Measurements from ENCODE around the gene PLA2G2C. TPM values are rescaled to one million over a fixed set of nuclear protein-coding genes. Genes with fewer than 3 reads are reported as not detected.

Gene PLA2G2C
- total and polyA plus RNA-seq, 7 donors, result 0.09 to 5.5 (median 1.4) TPM; not detected in 2

GRCh38 chr1:20169932-20170331 is 16.4 kb downstream of the PLA2G2C start:
- no peaks in the 10 kb centered on the region for H3K9me3 ChIP-seq
- TF ChIP-seq POLR2AphosphoS5 (IDR thresholded peaks at IDR 0.05) (no peak), POLR2A (IDR thresholded peaks at IDR 0.05) (no peak)
- DNase-seq, result no peak
- 92 to 94% methylated on average over 5 of the region's 5 CpGs for WGBS, 2 donors
- intact Hi-C loops (cut with DNase I), result no loop called here
- no peak overlapping the region for H3K27ac ChIP-seq
- H3K4me1 ChIP-seq, result peaks cover 0 to 47% (median 25%) of the 10 kb centered on the region in 4 donors
- H3K27me3 ChIP-seq, result no peaks in the 10 kb centered on the region
- H3K4me3 ChIP-seq, result no peak overlapping the region
- H3K36me3 ChIP-seq, result peaks cover 0 to 7% (median 0%) of the 10 kb centered on the region in 4 donors

GRCh38 chr1:20168564-20169491 is 17.5 kb downstream of the PLA2G2C start:
- Histone ChIP-seq H3K27me3 (no peaks in the 10 kb centered on the region), H3K4me1 (peaks cover 0 to 47% (median 29%) of the 10 kb centered on the region in 4 donors), H3K4me3 (no peak overlapping the region), H3K36me3 (peaks cover 0 to 7% (median 0%) of the 10 kb centered on the region in 4 donors), H3K27ac (peak overlapping the region in 1 of 4 donors; percentile 20), H3K9me3 (no peaks in the 10 kb centered on the region)
- no peak for DNase-seq
- TF ChIP-seq EP300 (IDR thresholded peaks at IDR 0.05) (no peak), POLR2A (IDR thresholded peaks at IDR 0.05) (no peak), CTCF (IDR thresholded peaks at IDR 0.05) (no peak), POLR2AphosphoS5 (IDR thresholded peaks at IDR 0.05) (no peak)
- intact Hi-C loops (cut with DNase I), result no loop called here
- 83 to 87% methylated on average over 9 of the region's 9 CpGs for WGBS, 2 donors

GRCh38 chr1:20167126-20167525 is 19.2 kb downstream of the PLA2G2C start:
- Histone ChIP-seq H3K27ac (peak overlapping the region in 3 of 4 donors; percentile 79 to 80 (median 80)), H3K4me1 (peaks cover 0 to 45% (median 29%) of the 10 kb centered on the region in 4 donors), H3K36me3 (no peaks in the 10 kb centered on the region), H3K4me3 (no peak overlapping the region), H3K9me3 (no peaks in the 10 kb centered on the region), H3K27me3 (no peaks in the 10 kb centered on the region)
- TF ChIP-seq POLR2AphosphoS5 (IDR thresholded peaks at IDR 0.05) (no peak), POLR2A (IDR thresholded peaks at IDR 0.05) (no peak), EP300 (IDR thresholded peaks at IDR 0.05) (no peak), CTCF (IDR thresholded peaks at IDR 0.05) (no peak)
- WGBS, 2 donors, result 82 to 93% methylated on average over 8 of the region's 8 CpGs
- intact Hi-C loops (cut with DNase I), result no loop called here
- DNase-seq, result no peak

GRCh38 chr1:20166051-20166450 is 20.3 kb downstream of the PLA2G2C start:
- 56 to 67% methylated on average over 17 of the region's 17 CpGs for WGBS, 2 donors
- no peak overlapping the region for H3K4me3 ChIP-seq
- DNase-seq, result peak; percentile 88
- intact Hi-C loops (cut with DNase I), result no loop called here
- H3K36me3 ChIP-seq, result no peaks in the 10 kb centered on the region
- peak in 3 of 4 donors; percentile 60 to 73 (median 65) for TF ChIP-seq POLR2AphosphoS5 (IDR thresholded peaks at IDR 0.05)
- no peak for TF ChIP-seq POLR2A (IDR thresholded peaks at IDR 0.05)
- peaks cover 0 to 9% (median 0%) of the 10 kb centered on the region in 4 donors for H3K9me3 ChIP-seq
- no peaks in the 10 kb centered on the region for H3K27me3 ChIP-seq
- peak overlapping the region in 3 of 4 donors; percentile 79 to 80 (median 80) for H3K27ac ChIP-seq
- H3K4me1 ChIP-seq, result peaks cover 0 to 45% (median 29%) of the 10 kb centered on the region in 4 donors

GRCh38 chr1:20165522-20165951 is 20.8 kb downstream of the PLA2G2C start:
- Histone ChIP-seq H3K36me3 (no peaks in the 10 kb centered on the region), H3K4me1 (peaks cover 0 to 45% (median 29%) of the 10 kb centered on the region in 4 donors), H3K27ac (peak overlapping the region in 3 of 4 donors; percentile 79 to 80 (median 80)), H3K9me3 (peaks cover under 1 to 13% (median 2%) of the 10 kb centered on the region in 4 donors), H3K27me3 (no peaks in the 10 kb centered on the region), H3K4me3 (no peak overlapping the region)
- DNase-seq, result no peak
- WGBS, 2 donors, result 76 to 87% methylated on average over 16 of the region's 16 CpGs
- intact Hi-C loops (cut with DNase I), result loop anchor here (1.0 kb wide), 1 partner anchor 30 kb away; no protein-coding TSS in a partner anchor
- TF ChIP-seq POLR2A (IDR thresholded peaks at IDR 0.05) (no peak), CTCF (IDR thresholded peaks at IDR 0.05) (peak; percentile 40 to 49 (median 40)), EP300 (IDR thresholded peaks at IDR 0.05) (no peak), POLR2AphosphoS5 (IDR thresholded peaks at IDR 0.05) (peak in 2 of 4 donors; percentile 18 to 50)
